Heart left ventricle (tissue), 16 donors: Measurements from ENCODE around the gene DPF1. TPM values are rescaled to one million over a fixed set of nuclear protein-coding genes. Genes with fewer than 3 reads are reported as not detected.
"Not testable (repeated sequence)": the region's sequence is repeated elsewhere in the genome, so short reads cannot be mapped to it uniquely, and the experiment has no call there.

Experiments used
- ATAC-seq, 4 donors: fragments of 200-7000 bp; cut with Tn5 transposase; one replicate each; pipeline ENCODE4 v1.9.1; 2020 to 2022; ENCODE audit warnings: moderate library complexity in 4 of 4, mild to moderate bottlenecking in 3 of 4, moderate number of reproducible peaks in 1 of 4
- DNase-seq, 5 donors: peaks; one replicate each; pipeline ENCODE4 v3.0.0-alpha.2; 2020
- H3K27ac ChIP-seq, 12 donors: fragments of 200-600 bp; sonication (generic) in 4 of 12; one replicate each; pipeline versions ENCODE4 v1.5.0 to v1.8.0; 2016 to 2022; ENCODE audit warnings: mild to moderate bottlenecking in 2 of 12
- H3K27me3 ChIP-seq, 9 donors: fragments of 200-600 bp; sonication (generic) in 2 of 9; one replicate each; pipeline versions ENCODE4 v1.5.1 to v1.8.0; 2016 to 2022; ENCODE audit warnings: mild to moderate bottlenecking in 3 of 9
- H3K36me3 ChIP-seq, 9 donors: fragments of 200-600 bp; sonication (generic) in 2 of 9; one replicate each; pipeline versions ENCODE4 v1.5.0 to v1.8.0; 2018 to 2022; ENCODE audit warnings: mild to moderate bottlenecking in 2 of 9
- H3K4me1 ChIP-seq, 12 donors: fragments of 200-600 bp; sonication (generic) in 4 of 12; one replicate each; pipeline versions ENCODE4 v1.5.0 to v1.8.0; 2016 to 2022; ENCODE audit warnings: mild to moderate bottlenecking in 3 of 12
- H3K4me3 ChIP-seq, 12 donors: fragments of 200-600 bp; sonication (generic) in 4 of 12; one replicate each; pipeline versions ENCODE4 v1.5.0 to v1.8.0; 2017 to 2022; ENCODE audit warnings: mild to moderate bottlenecking in 9 of 12, moderate library complexity in 4 of 12
- H3K9me3 ChIP-seq, 12 donors: fragments of 200-600 bp; sonication (generic) in 4 of 12; one replicate each; pipeline versions ENCODE4 v1.5.0 to v1.8.0; 2016 to 2022; ENCODE audit warnings: mild to moderate bottlenecking in 1 of 12
- CTCF ChIP-seq, 12 donors: fragments of 200-600 bp; sonication (generic) in 4 of 12; IDR thresholded peaks; one replicate each; pipeline versions ENCODE4 v1.5.0 to v1.8.0; 2018 to 2022; ENCODE audit warnings: antibody characterized with exemption in 12 of 12, mild to moderate bottlenecking in 5 of 12
- POLR2A ChIP-seq, 2 donors: fragments of 450-650 bp; IDR thresholded peaks; one replicate each; pipeline ENCODE4 v1.6.1; 2017; ENCODE audit warnings: antibody characterized with exemption in 2 of 2, mild to moderate bottlenecking in 2 of 2, moderate library complexity in 2 of 2
- WGBS, 4 donors: extraction: QIAGEN DNeasy Blood & Tissue Kit in 2 of 4; methylation state at CpG; one replicate each; pipeline versions ENCODE4 v1.1.5 to v1.1.7; 2013 to 2018; 5-methylcytosine and 5-hydroxymethylcytosine counted together
- intact Hi-C, 10 donors: fragments of 100-400 bp; cut with DNase I; formaldehyde crosslinking; loops; one replicate each; pipeline versions ENCODE4 v1.11.1 to v1.14.2; 2022
- polyA plus RNA-seq, 2 donors: library from polyadenylated mRNA; stranded (reverse); fragments of 200-250 nt; gene quantifications; one replicate each; pipeline ENCODE4 v1.2.3, GENCODE V29; 2013
- total RNA-seq, 9 donors: library from RNA; depleted of rRNA in 2 of 9; stranded (reverse); fragments of >200 nt in 2 of 9; fragmentation: NEBNext Ultra II Directional in 3 of 9; extraction: Animal tissue kit (Norgen Biotek cat#: 25700) in 3 of 9; gene quantifications; one replicate each; pipeline versions ENCODE4 v1.1.0 to v1.2.4, GENCODE V29; 2016 to 2023
- donor health status: ischemic (EF 13 %, LVEDD 7.1; RV severe dilation, severe dysfunction).
- donor health status: healthy with polysubstance abuse.
- donor health status: DM: no; HTN: yes; CAD: no.
- donor health status: DM: no; HTN: no; CAD: no.
- donor health status: ischemic (EF 25% LVEDD 6.9; RV normal size, moderate dysfunction).
- donor health status: ischemic (EF 25% LVEDD 5.7; RV mildly dilated, moderate dysfunction).
- donor health status: healthy.
- donor health status: DM: yes; HTN: yes; CAD: no.
- donor health status: ischemic (EF 35%, LVEDD 5.7; RV mildly dilated, moderate dysfunction).
- donor health status: nonischemic (EF 11% LVEDD 7.7; RV severe dilation, severe dysfunction).
- donor health status: DM: yes; HTN: yes; CAD: no.
- donor health status: PGD.
- donor health status: ischemic (EF 29% LVEDD 5.4; RV normal size, mild dysfunction).
- donor health status: nonischemic (EF 23%, LVEDD 6.1; RV moderate dilation, normal function).

Gene DPF1
- total and polyA plus RNA-seq, 11 donors: 0.11 to 1.2 (median 0.37) TPM; not detected in 2

GRCh38 chr19:38239816-38240215 is 15.8 kb upstream of the DPF1 start:
- Histone ChIP-seq H3K9me3 (no peaks in the 10 kb centered on the region), H3K27ac (peak overlapping the region in 2 of 12 donors; percentile 34 to 38), H3K27me3 (no peaks in the 10 kb centered on the region), H3K36me3 (no peaks in the 10 kb centered on the region), H3K4me3 (no peak overlapping the region), H3K4me1 (peaks cover 0 to 10% (median 5%) of the 10 kb centered on the region in 12 donors)
- WGBS, 4 donors: 53 to 65% (median 62%) methylated on average over 8 of the region's 8 CpGs
- intact Hi-C loops: loop anchor here in 7 of 10 donors (2.0 to 10.0 kb wide), 5 partner anchors 89 to 335 kb away; partner anchors contain the start of genes SIPA1L3 (in 3 of the 7) and WDR87 (in 3 of the 7)
- no peak for TF ChIP-seq CTCF (IDR thresholded peaks at IDR 0.05)
- TF ChIP-seq POLR2A (IDR thresholded peaks at IDR 0.05): no peak
- ATAC-seq: no peak
- DNase-seq: no peak

- no peaks in the 10 kb centered on the region for H3K9me3 ChIP-seq
- no peak for TF ChIP-seq POLR2A (IDR thresholded peaks at IDR 0.05)
- no peak for TF ChIP-seq CTCF (IDR thresholded peaks at IDR 0.05)
- 79 to 99% (median 95%) methylated on average over 4 of the region's 4 CpGs for WGBS, 4 donors
- intact Hi-C loops: loop anchor here in 8 of 10 donors (2.0 to 10.0 kb wide), 7 partner anchors 90 to 337 kb away; partner anchors contain the start of genes SIPA1L3 (in 2 of the 8), WDR87 (in 2 of the 8) and CATSPERG (in 1 of the 8)
- no peak overlapping the region for H3K4me3 ChIP-seq
- DNase-seq (no peak), ATAC-seq (no peak)
- no peaks in the 10 kb centered on the region for H3K36me3 ChIP-seq
- peaks cover 0 to 3% (median 0%) of the 10 kb centered on the region in 12 donors for H3K4me1 ChIP-seq
- no peak overlapping the region for H3K27ac ChIP-seq
- H3K27me3 ChIP-seq: peaks cover 0 to 18% (median 0%) of the 10 kb centered on the region in 9 donors
Observed at GRCh38 chr19:38234615-38235014, 10.6 kb upstream of the DPF1 start.

GRCh38 chr19:38233740-38234251 is 9.8 kb upstream of the DPF1 start:
- Histone ChIP-seq H3K9me3 (no peaks in the 10 kb centered on the region), H3K27ac (no peak overlapping the region), H3K27me3 (peaks cover 5 to 25% (median 5%) of the 10 kb centered on the region in 9 donors), H3K4me3 (no peak overlapping the region), H3K36me3 (no peaks in the 10 kb centered on the region), H3K4me1 (peaks cover 4 to 9% (median 5%) of the 10 kb centered on the region in 12 donors)
- TF ChIP-seq CTCF (IDR thresholded peaks at IDR 0.05) (peak; percentile 68 to 90 (median 82)), POLR2A (IDR thresholded peaks at IDR 0.05) (no peak)
- ATAC-seq: peak; percentile 69 to 72 (median 70)
- peak; percentile 70 to 91 (median 80) for DNase-seq
- 22 to 29% (median 27%) methylated on average over 6 to 7 of the region's 7 CpGs for WGBS, 4 donors
- intact Hi-C loops: loop anchor here in 8 of 10 donors (2.0 to 10.0 kb wide), 7 partner anchors 89 to 336 kb away; partner anchors contain the start of genes SIPA1L3 (in 2 of the 8), WDR87 (in 2 of the 8) and CATSPERG (in 1 of the 8)

- no peak for DNase-seq
- Histone ChIP-seq H3K4me1 (peaks cover 7 to 14% (median 11%) of the 10 kb centered on the region in 12 donors), H3K27ac (no peak overlapping the region), H3K4me3 (no peak overlapping the region), H3K36me3 (no peaks in the 10 kb centered on the region), H3K27me3 (peaks cover 15 to 43% (median 24%) of the 10 kb centered on the region in 9 donors), H3K9me3 (no peaks in the 10 kb centered on the region)
- WGBS, 4 donors: 91 to 94% (median 92%) methylated on average over 7 of the region's 7 CpGs
- TF ChIP-seq CTCF (IDR thresholded peaks at IDR 0.05) (no peak), POLR2A (IDR thresholded peaks at IDR 0.05) (no peak)
- intact Hi-C loops: loop anchor here in 8 of 10 donors (5.0 to 10.0 kb wide), 6 partner anchors 87 to 335 kb away; partner anchors contain the start of genes SIPA1L3 (in 2 of the 8) and WDR87 (in 2 of the 8)
- ATAC-seq: no peak
Observed at GRCh38 chr19:38231918-38232317, 7.9 kb upstream of the DPF1 start.

- peaks cover 7 to 14% (median 11%) of the 10 kb centered on the region in 12 donors for H3K4me1 ChIP-seq
- WGBS, 4 donors: 56 to 73% (median 71%) methylated on average over 3 of the region's 3 CpGs
- ATAC-seq, H3K27ac ChIP-seq, H3K36me3 ChIP-seq, DNase-seq, H3K4me3 ChIP-seq, H3K9me3 ChIP-seq: not testable (repeated sequence)
- intact Hi-C loops: loop anchor here in 8 of 10 donors (5.0 to 10.0 kb wide), 6 partner anchors 86 to 333 kb away; partner anchors contain the start of genes SIPA1L3 (in 2 of the 8) and WDR87 (in 2 of the 8)
- H3K27me3 ChIP-seq: peaks cover 15 to 54% (median 27%) of the 10 kb centered on the region in 9 donors
Observed at GRCh38 chr19:38230506-38231133, 6.6 kb upstream of the DPF1 start.
